H7 (cell line): ENCODE measurements around the gene CRKL. TPM values are rescaled to one million over a fixed set of nuclear protein-coding genes. Genes with fewer than 3 reads are reported as not detected.
"Not testable (repeated sequence)": the region's sequence is repeated elsewhere in the genome, so short reads cannot be mapped to it uniquely, and the experiment has no call there.

Experiments
- DNase-seq: peaks from one replicate; pipeline ENCODE4 v3.0.0; 2012
- H3K27me3 ChIP-seq: 2 replicates; pipeline ENCODE4 v1.6.0; 2011; ENCODE audit warnings: mild to moderate bottlenecking, low read length; ENCODE audit not compliant: control insufficient read depth, insufficient read depth
- H3K36me3 ChIP-seq: replicated peaks from 2 replicates; pipeline ENCODE4 v1.5.1; 2011; ENCODE audit warnings: low read length; ENCODE audit not compliant: control insufficient read depth, insufficient read depth
- H3K4me3 ChIP-seq: 2 replicates; pipeline ENCODE4 v1.5.1; 2011; ENCODE audit warnings: low read depth, mild to moderate bottlenecking, control low read depth, low read length, moderate library complexity; ENCODE audit not compliant: insufficient read depth
- total RNA-seq: library from RNA; depleted of rRNA; stranded (reverse); fragments of >200 nt; shearing (Covaris generic); gene quantifications from 2 replicates; pipeline ENCODE4 v1.2.3, GENCODE V29; 2014

Gene CRKL
- total RNA-seq, 1 experiment from 2014 or later = 70.6 TPM

DNA sequence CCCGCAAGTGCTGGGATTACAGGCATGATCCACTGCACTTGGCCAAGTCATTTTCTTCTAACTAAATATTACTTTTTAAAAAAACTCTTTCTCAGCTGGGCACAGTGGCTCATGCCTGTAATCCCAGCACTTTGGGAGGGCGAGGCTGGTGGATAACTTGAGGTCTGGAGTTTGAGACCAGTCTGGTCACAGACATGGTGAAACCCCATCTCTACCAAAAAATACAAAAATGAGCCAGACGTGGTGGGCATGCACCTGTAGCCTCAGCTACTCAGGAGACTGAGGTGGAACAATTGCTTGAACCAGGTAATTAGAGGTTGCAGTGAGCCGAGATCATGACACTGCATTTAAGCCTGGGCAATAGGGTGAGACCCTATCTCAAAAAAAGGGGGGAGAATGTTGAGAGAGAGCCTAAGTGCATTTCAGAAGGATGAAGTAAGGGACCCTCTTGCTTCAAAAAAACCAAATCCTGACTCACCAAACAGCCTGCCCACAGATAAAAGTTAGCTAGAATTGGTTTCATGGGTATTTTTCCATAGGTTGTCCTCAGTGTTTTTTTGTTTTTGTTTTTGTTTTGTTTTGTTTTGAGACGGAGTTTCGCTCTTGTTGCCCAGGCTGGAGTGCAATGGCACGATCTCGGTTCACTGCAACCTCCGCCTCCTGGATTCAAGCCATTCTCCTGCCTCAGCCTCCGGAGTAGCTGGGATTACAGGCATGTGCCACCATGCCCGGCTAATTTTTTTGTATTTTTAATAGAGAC lies 18.8 kb downstream of the CRKL start:
- not testable (repeated sequence) for H3K27me3 ChIP-seq, H3K4me3 ChIP-seq, DNase-seq
- H3K36me3 ChIP-seq = peaks cover 10% of the 10 kb centered on the region

DNA sequence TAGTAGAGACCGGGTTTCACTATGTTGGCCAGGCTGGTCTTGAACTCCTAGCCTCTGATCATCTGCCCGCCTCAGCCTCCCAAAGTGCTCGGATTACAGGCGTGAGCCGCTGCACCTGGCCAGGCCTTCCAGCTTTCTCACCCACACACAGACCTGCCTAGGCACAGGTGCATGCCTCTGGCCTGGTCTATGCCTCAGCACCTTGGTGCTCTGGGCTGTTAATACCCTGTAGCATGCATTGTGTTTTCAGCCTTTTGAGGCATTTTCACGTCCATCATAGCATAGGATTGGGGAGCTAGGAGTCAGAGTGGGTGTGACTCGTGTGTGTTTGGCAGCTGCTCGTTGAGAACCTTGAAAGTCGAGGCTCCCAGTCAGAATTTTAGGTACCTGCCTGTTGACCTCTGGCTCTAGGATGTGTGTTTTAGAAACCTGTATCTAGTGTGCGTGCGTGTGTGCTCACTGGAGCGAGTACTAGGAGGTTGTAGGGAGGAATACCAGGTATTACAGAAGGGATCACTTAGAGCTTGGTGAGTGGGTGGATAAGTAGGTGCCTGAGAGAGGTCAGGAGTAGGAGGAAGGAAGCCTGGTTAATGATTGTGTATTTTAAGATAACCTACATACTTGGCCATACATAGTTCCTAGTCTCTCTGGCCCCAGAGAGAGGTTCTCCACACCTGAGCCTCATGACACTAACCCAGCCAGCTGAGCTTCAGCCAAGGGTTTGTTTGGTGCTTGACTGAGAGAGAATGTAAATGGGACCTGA lies 20.0 kb downstream of the CRKL start:
- Histone ChIP-seq H3K36me3 (peaks cover 10% of the 10 kb centered on the region), H3K27me3 (no peaks in the 10 kb centered on the region), H3K4me3 (no peak overlapping the region)
- no peak for DNase-seq

DNA sequence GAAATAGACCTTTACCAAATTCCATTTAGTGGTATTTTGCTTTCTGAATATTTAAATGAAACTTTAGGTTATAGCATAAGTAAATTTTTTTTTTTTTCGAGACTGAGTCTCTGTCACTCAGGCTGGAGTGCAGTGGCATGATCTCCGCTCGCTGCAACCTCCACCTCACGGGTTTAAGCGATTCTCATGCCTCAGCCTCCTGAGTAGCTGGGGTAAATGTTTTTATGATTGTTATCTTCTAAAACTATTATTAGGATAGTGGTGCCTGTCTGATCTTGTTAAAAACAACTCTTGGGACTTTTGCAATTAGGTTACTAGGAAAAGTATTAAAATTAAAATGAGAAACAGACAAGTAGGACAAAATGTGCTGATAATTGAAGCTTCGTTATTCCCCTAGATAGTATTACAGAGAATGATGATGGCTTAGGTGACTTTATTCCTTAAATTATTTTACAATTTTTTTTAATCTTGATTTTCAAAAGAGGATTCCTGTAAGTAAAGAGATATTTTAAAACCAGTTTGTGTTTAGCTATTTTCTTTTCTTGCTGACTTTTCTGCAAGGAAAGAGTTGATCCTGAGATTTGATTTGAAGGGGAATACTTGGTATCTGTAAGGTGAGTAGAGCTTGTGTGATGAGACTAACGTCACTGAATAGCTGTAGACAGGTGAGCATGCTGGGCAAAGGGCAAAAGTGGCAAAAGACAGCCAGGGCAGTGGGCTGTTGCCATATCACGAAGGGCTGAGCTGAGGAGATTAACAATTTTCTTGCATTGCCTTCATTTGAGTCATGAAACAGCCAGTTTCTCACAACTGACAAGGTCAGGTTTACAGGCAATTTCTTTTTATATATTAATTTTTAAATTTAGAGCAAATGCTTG lies 20.8 kb downstream of the CRKL start:
- DNase-seq = no peak
- H3K4me3 ChIP-seq = no peak overlapping the region
- no peaks in the 10 kb centered on the region for H3K27me3 ChIP-seq
- H3K36me3 ChIP-seq = peaks cover 10% of the 10 kb centered on the region

DNA sequence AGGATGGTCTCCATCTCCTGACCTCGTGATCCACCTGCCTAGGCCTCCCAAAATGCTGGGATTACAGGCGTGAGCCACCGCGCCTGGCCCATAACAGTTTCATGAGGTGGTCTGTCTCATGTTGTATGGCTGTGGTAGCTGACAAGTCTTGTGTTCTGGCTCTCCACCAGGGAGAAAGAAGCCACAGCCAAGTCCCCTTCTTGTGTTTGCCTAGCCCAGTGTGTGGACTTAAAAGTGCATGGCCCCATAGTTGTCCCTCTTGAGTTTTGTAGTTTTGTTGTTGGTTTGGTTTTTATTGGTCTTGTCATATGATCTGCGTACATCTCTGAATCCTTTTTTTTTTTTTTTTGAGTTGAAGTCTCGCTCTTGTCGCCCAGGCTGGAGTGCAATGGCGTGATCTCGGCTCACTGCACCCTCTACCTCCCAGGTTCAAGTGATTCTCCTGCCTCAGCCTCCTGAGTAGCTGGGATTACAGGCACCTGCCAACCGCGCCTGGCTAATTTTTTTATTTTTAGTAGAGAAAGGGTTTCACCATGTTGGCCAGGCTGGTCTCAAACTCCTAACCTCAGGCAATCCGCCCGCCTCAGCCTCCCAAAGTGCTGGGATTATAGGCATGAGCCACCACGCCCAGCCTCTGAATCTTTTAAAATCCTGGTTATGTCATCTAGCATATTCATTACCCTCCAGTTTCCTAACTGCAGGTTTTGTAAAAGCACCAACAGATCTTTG lies 22.4 kb downstream of the CRKL start:
- H3K36me3 ChIP-seq = not testable (repeated sequence)

DNA sequence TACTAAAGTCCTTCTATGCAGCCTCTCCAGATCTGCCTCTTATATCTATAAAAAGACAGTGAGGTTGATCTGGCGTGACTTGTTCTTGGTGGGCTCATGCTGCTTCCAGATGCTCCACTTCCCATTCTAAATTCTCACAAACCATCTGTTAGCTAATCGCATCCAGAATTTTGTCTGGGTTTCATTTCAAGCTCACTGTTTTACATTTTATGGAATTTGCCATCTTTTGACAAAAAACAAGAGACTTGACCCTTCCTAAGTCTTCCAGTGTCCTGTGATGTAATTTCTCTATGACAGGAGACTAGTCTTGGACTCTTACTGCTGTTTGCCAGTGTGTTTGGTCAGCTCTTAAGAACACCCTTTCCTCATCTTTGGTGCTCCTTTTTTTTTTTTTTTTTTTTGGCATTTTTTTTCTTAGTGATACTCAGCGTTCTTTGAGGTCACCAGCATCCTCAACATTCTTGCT lies 23.0 kb downstream of the CRKL start:
- Histone ChIP-seq H3K36me3 (peaks cover 2% of the 10 kb centered on the region), H3K4me3 (no peak overlapping the region), H3K27me3 (no peaks in the 10 kb centered on the region)
- DNase-seq = no peak

More for the DNA sequence above, 22.4 kb downstream of the CRKL start:
- not testable (repeated sequence) for H3K27me3 ChIP-seq, H3K4me3 ChIP-seq, DNase-seq

DNA sequence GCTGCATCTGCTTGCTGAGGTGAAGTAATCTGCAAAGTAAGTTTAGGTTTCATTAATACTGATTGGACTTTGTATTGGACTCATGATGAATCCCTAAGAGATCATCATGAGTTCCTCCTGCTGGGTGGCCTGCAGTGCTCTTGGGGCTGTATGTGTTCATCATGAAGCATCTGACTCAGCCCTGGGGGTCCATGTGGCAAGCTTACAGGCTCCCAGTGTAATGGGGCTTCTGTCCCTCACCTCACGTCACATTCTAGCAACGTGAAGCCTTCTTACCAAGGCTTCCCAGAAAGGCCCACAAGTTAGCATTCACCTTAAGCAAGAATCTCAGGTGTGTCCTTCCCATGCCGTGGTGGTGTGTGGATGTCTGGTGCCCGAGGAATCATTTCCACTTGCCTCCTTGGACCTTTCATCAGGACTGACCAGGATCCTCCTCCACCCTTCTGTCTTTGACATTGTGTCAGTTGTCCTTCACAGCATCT lies 23.7 kb downstream of the CRKL start:
- no peak overlapping the region for H3K4me3 ChIP-seq
- H3K27me3 ChIP-seq = no peaks in the 10 kb centered on the region
- DNase-seq = no peak
- peaks cover 1% of the 10 kb centered on the region for H3K36me3 ChIP-seq

DNA sequence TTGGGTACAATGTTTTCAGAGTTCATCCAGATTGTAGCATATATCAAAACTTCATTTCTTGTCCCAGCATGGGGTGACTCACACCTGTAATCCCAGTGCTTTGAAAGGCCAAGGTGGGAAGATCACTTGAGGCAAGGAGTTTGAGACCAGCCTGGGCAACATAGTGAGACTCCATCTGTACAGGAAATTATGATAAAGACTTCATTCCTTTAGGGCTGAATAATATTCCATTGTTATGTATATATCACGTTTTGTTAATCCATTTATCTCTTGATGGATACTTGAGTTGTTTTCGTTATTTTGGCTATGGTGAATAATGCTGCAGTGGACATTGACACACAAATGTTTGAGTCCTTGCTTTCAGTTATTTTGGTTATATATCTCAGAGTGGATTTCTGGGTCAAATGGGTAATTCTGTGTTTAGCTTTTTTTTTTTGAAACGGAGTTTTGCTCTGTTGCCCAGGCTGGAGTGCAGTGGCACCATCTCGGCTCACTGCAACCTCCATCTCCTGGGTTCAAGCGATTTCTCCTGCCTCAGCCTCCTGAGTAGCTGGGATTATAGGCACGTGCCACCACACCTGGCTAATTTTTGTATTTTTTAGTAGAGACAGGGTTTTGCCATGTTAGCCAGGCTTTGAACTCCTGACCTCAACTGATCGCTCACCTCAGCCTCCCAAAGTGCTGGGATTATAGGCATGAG lies 25.1 kb downstream of the CRKL start:
- H3K4me3 ChIP-seq, DNase-seq, H3K27me3 ChIP-seq, H3K36me3 ChIP-seq: not testable (repeated sequence)

DNA sequence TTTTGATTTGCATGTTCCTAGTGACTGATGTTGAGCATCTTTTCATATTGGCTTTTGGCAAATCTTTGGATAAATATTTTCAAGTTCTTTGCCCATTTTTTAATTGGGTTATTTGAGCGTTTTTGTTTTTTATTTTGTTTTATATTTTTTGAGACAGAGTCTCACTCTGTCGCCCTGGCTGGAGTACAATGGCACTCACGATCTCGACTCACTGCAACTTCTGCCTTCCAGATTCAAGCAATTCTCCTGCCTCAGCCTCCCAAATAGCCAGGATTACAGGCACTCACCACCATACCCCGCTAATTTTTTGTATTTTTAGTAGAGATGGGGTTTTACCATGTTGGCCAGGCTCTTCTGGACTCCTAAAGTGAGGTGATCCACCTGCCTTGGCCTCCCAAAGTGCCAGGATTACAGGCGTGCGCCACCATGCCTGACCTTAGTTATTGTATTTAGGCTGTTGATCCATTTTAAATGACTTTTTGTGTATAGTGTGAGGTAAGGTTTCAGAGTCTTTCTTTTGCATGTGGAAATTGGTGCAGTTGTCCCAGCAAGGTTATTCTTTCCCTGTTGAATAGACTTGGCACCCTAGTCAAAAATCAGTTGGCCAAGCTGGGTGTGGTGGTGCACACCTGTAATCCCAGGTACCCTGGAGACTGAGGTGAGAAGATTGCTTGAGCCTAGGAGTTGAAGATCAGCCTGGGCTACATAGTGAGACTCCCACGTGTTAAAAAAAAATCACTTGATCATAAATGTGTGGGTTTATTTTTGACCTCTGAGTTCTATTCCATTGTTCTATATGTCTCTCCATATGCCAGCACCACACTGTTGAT lies 26.1 kb downstream of the CRKL start:
- no peaks in the 10 kb centered on the region; the same call in none of the 2 replicates for H3K36me3 ChIP-seq
- no peak for DNase-seq
- H3K4me3 ChIP-seq = no peak overlapping the region
- no peaks in the 10 kb centered on the region for H3K27me3 ChIP-seq

DNA sequence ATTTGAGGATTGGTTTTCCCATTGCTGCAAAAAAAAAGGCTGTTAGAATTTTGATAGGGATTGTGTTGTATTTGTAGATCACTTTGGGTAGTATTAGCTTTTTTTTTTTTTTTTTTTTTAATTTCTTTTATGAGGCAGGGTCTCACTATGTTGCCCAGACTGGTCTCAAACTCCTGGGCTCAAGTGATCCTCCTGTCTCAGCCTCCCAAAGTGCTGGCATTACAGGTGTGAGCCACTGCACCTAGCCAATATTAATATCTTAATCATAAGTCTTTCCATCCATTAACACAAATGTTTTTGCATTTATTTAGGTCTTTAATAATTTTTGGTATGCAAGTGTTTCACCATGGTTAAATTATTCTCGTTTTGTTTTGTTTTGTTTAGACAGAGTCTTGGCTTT lies 26.8 kb downstream of the CRKL start:
- no peaks in the 10 kb centered on the region for H3K27me3 ChIP-seq
- no peak for DNase-seq
- no peak overlapping the region for H3K4me3 ChIP-seq
- H3K36me3 ChIP-seq = no peaks in the 10 kb centered on the region; the same call in none of the 2 replicates

DNA sequence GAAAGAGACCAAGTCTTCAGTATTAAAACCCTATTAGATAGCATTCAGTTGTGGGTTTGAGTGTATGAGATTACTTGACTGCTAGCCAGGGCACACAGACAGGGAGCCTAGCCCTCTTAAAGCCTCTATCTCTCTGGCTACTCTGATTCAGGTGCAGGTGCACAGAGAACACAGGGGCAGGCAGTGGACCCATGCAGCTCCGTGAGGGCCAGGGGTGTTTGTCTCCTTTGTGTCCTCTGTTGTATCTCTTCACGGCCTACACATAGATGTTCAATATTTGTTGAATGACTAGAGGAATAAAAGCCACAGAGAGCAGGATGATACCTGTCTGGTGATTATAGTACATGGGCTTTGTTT lies 28.3 kb downstream of the CRKL start:
- no peak for DNase-seq
- H3K27me3 ChIP-seq = no peaks in the 10 kb centered on the region
- peaks cover 7% of the 10 kb centered on the region for H3K36me3 ChIP-seq
- no peak overlapping the region for H3K4me3 ChIP-seq

DNA sequence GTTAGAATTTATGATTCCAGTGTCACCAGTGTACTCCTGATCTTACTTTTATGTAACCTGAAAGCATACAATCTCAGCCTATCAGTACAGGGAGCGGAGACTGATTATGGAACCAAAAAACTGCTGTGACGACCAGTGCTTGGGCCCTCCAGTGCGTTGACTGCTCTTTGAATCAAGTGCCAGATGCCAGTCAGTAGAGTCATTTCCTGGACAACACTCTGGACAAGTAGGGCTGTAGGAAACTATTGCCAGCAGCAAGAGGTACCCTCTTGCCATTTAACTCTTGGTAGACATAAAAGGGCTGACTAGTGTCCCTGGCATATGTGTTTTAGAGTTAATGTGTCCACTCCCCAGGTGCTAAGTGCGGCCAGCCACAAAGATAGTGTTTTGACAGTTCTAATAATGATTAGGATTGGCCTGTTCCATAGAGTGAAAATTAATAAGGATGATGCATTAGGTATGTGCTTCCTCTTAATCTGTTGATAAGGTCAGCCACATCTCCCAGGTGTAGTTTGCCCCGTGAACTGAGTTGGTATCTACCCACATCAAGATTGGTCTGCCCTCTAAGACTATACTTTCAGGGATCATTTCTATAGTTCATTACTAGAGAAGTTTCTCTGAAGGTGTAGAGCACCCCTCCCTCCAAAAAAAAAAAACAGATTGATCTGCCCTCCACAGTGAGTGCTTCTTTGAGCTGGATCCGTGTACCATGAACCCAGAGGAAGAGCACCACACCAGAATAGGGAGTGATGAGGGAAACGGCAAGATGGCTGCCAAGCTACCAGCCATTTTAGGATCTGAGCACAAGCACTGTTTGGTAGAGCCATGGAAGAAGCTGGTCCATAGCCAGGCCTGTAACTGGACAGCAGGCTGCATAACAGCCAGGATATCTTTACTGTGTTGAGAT lies 29.1 kb downstream of the CRKL start:
- Histone ChIP-seq H3K27me3 (no peaks in the 10 kb centered on the region), H3K36me3 (peaks cover 14% of the 10 kb centered on the region), H3K4me3 (no peak overlapping the region)
- no peak for DNase-seq

DNA sequence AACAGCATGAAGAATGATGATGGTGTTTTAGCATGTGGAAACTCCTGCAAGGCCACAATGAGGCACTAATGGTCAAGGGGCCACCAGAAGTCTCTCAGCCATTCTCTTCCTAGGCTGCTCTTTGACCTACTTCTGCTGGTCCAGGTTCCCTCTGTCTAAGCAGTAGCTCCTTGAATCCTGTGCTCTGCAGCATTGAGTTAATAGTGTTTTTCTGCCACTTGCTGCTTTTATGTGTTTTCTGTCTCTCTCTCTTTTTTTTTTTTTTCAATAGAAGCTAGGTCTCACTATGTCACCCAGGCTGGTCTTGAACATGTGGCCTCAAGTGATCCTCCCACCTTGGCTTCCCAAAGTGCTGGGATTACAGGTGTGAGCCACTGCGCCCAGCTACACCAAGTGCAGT lies 29.8 kb downstream of the CRKL start:
- Histone ChIP-seq H3K27me3 (no peaks in the 10 kb centered on the region), H3K4me3 (no peak overlapping the region), H3K36me3 (peaks cover 19% of the 10 kb centered on the region)
- no peak for DNase-seq
